ENCODE results near the gene OBP2B.

- TF ChIP-seq CTCF (IDR thresholded peaks at IDR 0.05) (no peak), POLR2A (IDR thresholded peaks at IDR 0.05) (no peak)
Measured at GRCh38 chr9:133162861-133163503, 46.1 kb downstream of the OBP2B start.

Measured in testis (tissue), 2 donors.